COLO668 (cell line): ENCODE measurements around the gene BCL2L11.

Experiments used
- DNase-seq: peaks from one replicate; lab custom pipeline; 2025; ENCODE audit not compliant: unreplicated experiment; lab: John Stamatoyannopoulos, UW

BCL2L11 gene

GRCh38 chr2:111117598-111118480, 2.9 kb upstream of the BCL2L11 start:
- DNase-seq: no peak

DNA sequence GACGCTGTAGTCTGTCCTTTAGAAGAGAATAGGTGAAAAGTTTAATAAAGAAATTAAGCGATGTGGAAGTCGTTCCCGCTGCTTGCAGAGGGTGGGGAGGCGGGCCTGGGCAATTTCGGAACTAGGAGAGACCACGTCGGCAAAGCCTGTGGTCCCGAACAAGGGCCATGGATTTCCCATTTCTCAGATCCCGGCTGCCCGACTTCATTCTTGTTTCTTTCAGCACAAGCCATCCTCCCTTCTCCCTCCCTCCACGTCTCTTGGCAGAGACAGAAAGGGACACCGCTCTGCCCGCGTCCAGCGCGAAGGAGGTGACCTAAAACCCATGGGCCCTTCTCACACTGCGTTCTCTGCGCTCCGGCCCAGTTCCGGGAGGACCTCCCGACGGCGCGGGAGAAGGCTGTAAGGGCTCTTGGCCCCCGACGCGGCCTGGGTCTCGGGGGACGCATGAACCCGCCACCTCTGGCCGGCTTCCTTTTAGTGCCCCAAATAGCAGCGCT, 2.2 kb upstream of the BCL2L11 start:
- no peak for DNase-seq

- no peak for DNase-seq
These were observed 1.5 kb upstream of the BCL2L11 start for GRCh38 chr2:111118981-111119821.

DNA sequence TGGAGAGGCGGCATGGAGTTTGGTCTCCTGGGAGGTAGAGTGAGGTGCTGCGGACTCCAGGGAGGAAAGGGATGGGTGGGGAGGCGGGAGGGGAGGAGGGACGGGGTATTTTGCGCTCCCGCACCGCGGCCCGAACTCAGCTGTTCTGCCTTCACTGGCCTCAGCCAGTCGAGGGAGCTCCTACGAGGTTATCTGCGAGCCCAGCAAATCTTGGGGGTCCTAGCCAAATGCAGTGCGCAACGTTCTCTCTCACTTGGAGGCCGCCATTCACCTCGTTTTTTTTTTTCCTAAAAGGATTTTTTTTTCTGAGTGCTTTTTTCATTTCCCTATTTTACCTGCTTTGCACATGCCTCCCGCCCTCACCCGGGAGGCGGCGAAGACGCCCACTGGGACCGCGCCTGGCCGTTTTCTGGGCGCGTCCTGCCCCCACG, 877 bp upstream of the BCL2L11 start:
- DNase-seq: no peak

DNA sequence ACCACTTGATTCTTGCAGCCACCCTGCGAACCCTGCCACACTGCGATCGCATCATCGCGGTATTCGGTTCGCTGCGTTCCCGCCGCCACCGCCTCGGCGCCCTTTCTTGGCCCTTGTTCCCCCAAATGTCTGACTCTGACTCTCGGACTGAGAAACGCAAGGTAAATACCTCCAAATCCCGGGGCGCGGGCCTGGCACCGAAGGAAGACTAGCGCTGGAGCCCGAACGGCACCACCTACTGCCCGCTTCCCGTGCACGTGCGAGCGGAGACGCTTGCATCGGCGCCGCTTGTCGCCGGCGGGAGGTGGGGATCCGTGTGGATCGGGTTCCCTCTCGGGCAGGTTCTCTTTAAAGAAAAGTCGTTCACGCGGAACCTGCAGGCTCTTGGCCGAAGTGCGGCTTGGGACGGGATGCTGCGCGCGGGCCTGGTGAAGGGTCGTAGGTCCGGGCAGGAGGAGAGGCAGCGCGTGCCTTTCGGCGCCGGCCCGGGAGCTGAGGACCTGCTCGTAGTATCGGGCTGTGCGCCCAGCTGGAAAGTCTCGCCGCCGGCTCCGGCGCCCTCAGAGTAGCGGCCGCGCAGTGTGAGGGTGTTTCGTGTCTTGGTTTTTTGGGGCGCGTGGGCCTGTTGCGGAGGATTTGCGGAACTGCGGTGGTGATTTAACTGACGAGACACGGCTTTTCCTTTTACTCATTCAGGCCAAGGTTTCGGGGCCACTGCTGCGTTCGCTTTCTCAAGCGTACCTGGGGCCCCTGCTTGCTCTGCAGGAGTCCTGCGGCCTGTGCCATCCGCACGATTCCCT, 514 bp downstream of the BCL2L11 start:
- peak; percentile 79 for DNase-seq

DNA sequence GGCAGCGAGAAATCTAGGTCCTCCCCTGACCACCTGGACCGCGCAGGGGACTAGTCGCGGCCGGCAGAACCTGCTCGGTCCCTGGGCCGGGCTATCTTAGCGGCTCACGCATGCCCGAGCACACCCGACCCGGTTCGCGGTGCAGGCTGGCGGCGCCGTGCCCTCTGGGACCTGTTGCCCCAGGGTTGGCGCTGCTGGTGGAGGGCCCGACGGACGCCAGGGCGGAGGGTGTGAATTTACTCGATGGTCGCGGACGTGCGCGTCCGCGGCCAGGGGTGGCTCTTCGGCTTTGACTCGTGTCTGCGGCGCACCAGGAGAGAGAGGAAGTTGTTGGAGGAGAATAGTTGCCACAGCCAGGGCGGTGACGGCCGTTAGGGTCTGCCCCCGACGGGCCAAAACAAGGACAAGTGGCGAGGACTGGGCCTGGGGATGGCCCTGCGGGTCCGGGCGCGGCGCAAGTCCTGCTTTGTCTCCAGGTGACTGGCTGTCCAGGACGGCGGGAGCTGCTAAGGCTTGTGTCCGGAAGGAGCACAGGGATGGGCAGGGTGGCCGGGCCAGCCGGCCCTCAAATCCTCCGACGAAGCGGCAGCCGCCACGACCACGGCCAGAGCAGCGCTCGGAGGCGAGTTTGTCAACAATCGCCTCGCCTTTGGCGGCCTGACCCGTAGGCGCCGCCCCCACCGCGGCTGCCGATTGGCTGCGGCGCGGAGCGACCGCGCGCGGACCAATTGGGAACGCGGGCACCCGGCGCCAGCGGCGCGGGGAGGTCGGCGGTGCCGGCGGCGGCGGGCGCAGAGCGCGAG, 1.3 kb downstream of the BCL2L11 start:
- peak; percentile 97 for DNase-seq

GRCh38 chr2:111122631-111123421, 2.1 kb downstream of the BCL2L11 start:
- DNase-seq: peak; percentile 72

- no peak for DNase-seq
These were observed 3.0 kb downstream of the BCL2L11 start for GRCh38 chr2:111123751-111124150.

- DNase-seq: no peak
These were observed 5.9 kb downstream of the BCL2L11 start for GRCh38 chr2:111126581-111126980.

DNA sequence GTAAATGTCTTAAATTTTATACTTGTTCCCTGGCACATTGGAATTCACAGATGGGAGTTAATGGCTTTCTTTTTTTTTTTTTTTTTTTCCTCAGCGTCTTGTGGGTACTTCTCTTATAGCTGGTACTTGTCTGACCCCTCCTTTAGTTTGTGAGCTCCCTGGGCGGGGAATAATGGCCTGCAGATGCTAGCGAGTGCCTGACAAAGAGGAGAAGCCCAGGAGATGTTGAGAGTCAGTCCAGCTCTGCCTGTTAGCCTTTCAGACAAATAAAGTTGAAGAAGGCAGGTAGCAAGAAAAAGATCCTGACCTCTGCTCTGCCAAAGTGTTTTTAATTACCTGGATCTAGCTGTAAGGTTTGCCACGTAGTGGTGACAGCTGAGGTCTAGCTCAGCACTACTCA, 6.6 kb downstream of the BCL2L11 start:
- DNase-seq: no peak

DNA sequence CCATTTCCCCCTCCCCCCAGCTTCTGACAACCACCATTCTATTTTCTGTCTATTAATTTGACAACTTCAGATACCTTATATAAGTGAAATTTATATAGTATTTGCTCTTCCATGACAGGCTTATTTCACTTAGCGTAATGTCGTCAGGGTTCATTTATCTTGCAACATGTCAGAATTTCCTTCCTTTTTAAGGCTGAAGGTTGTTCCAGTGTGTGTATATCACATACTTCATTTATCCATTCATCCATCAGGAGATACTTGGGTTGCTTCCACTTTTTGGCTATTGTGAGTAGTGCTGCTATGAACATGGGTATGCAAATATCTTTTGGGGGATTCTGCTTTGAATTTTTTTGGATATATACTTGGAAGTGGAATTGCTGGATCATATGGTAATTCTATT, 7.4 kb downstream of the BCL2L11 start:
- DNase-seq: no peak

DNA sequence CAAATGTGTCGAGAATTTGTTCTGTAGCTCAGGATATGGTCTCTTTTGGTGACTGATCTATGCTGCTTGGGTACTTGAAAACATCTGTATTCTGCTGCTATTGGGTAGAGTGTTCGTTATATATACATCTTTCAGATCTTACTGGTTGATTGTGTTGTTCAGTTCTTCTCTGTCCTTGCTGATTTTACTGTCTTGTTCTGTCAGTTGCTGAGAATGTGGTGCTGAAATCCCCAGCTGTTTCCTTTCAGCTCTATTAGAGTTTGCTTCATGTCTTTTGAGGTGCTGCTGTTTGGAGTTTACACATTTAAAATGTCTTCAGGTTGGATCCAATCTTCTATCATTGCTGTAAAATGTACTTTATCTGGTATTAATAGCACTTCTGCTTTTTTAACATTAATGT, 12.9 kb downstream of the BCL2L11 start:
- no peak for DNase-seq

DNA sequence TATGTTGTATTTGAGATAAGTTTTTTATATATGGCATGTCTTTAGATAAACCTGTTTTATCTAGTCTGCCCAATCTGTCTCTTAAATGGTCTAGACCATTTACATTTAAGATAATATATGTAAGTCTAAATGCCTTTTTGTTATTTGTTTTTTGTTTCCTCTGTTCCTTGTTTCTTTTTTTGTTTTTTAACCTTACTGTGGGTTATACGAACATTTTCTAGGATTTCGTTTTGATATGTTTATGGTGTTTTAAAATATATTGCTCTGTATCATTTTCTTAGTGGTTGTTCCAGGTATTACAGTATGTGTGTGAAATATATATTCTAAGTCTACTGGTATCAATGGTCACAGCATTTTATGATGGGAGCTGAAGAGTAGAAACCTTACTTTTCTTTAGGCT, 13.3 kb downstream of the BCL2L11 start:
- no peak for DNase-seq

DNA sequence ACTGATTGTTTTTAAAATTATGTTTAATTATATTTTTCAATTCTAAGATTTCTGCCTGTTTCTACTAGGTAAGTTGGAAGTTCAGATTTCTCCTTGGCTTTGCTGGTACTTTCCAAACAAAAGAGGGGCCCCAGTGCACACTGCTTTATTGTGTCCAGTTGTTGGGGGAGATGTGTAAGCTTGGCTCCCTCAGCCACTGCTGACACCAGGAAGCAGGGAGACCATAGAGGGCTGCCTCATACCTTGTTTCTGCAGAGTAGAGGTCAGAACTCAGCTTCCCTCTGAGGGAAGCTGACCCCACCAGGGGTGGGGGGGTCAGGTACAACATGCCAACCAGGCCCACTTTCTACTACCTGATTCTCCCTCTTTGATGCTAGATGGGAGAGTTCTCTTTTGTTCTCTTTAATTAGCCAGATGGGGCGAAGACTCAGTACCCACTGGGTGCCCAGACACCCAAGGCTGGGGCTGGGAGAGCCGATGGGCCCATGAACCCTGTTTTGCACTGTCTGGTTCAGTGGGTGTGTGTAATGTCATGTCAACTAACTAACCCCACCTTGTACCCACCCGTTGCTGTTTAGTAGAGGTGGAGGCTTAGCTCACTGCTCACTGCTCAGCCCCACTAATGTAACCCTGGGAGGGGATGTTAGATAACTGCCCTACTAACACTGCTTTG, 14.7 kb downstream of the BCL2L11 start:
- DNase-seq: no peak

GRCh38 chr2:111135910-111136297, 15.2 kb downstream of the BCL2L11 start:
- DNase-seq: peak; percentile 19

- no peak for DNase-seq
These were observed 18.1 kb downstream of the BCL2L11 start for GRCh38 chr2:111138839-111139238.

- no peak for DNase-seq
These were observed 19.1 kb downstream of the BCL2L11 start for GRCh38 chr2:111139637-111140317.

- no peak for DNase-seq
These were observed 20.1 kb downstream of the BCL2L11 start for GRCh38 chr2:111140815-111141214.
